Liver (tissue), 9 donors: ENCODE data around the gene AMT. TPM values are rescaled to one million over a fixed set of nuclear protein-coding genes. Genes with fewer than 3 reads are reported as not detected.
A peak's percentile ranks its signal among the peaks of the same experiment; 100 is the strongest.
"Not testable (repeated sequence)": the region's sequence is repeated elsewhere in the genome, so short reads cannot be mapped to it uniquely, and the experiment has no call there.

ENCODE experiments used
- DNase-seq: peaks from one replicate; pipeline ENCODE4 v3.0.0-alpha.2; 2017; ENCODE audit warnings: low spot score
- H3K27ac ChIP-seq, 2 donors: one replicate each; pipeline ENCODE4 v1.7.0; 2013; ENCODE audit warnings: inconsistent platforms in 2 of 2, low read length in 2 of 2, control low read depth in 1 of 2, low read depth in 1 of 2, mild to moderate bottlenecking in 1 of 2
- H3K27me3 ChIP-seq, 4 donors: one replicate each; pipeline versions ENCODE4 v1.6.1 to v1.7.0; 2013; ENCODE audit warnings: low read length in 3 of 4, inconsistent platforms in 1 of 4, mild to moderate bottlenecking in 1 of 4, moderate library complexity in 1 of 4; ENCODE audit not compliant: control insufficient read depth in 4 of 4, insufficient read depth in 4 of 4
- H3K36me3 ChIP-seq, 4 donors: one replicate each; pipeline versions ENCODE4 v1.6.1 to v1.7.0; 2013; ENCODE audit warnings: low read length in 3 of 4, mild to moderate bottlenecking in 3 of 4, low read depth in 1 of 4, moderate library complexity in 1 of 4; ENCODE audit not compliant: control insufficient read depth in 4 of 4, insufficient read depth in 3 of 4
- H3K4me1 ChIP-seq, 4 donors: one replicate each; pipeline versions ENCODE4 v1.6.1 to v1.7.0; 2013; ENCODE audit warnings: low read length in 3 of 4, mild to moderate bottlenecking in 3 of 4, moderate library complexity in 1 of 4; ENCODE audit not compliant: control insufficient read depth in 4 of 4, insufficient read depth in 4 of 4
- H3K4me3 ChIP-seq, 3 donors: one replicate each; pipeline versions ENCODE4 v1.6.1 to v1.7.0; 2013; ENCODE audit warnings: low read length in 3 of 3, control low read depth in 1 of 3, low read depth in 1 of 3, mild to moderate bottlenecking in 1 of 3
- H3K9ac ChIP-seq, 2 donors: one replicate each; pipeline ENCODE4 v1.7.0; 2013; ENCODE audit warnings: low read length in 2 of 2, mild to moderate bottlenecking in 2 of 2, moderate library complexity in 2 of 2, control low read depth in 1 of 2, low read depth in 1 of 2
- H3K9me3 ChIP-seq, 4 donors: one replicate each; pipeline versions ENCODE4 v1.6.1 to v1.7.0; 2013; ENCODE audit warnings: low read length in 3 of 4; ENCODE audit not compliant: control insufficient read depth in 4 of 4
- ATF3 ChIP-seq: IDR thresholded peaks from 2 replicates; pipeline ENCODE4 v1.6.1; 2016; ENCODE audit warnings: antibody characterized with exemption
- FOXA1 ChIP-seq: IDR thresholded peaks from 2 replicates; pipeline ENCODE4 v1.6.1; 2016; ENCODE audit warnings: antibody characterized with exemption
- FOXA2 ChIP-seq: IDR thresholded peaks from 2 replicates; pipeline ENCODE4 v1.6.1; 2016; ENCODE audit warnings: antibody characterized with exemption
- GABPA ChIP-seq, 2 donors: IDR thresholded peaks in 1 of 2; conservative IDR thresholded peaks in 1 of 2; 2 replicates each; pipeline ENCODE4 v1.6.1; 2016; ENCODE audit warnings: antibody characterized with exemption in 2 of 2, mild to moderate bottlenecking in 1 of 2, moderate library complexity in 1 of 2
- HNF4A ChIP-seq, 2 donors: conservative IDR thresholded peaks; 2 replicates each; pipeline ENCODE4 v1.6.1; 2016; ENCODE audit warnings: antibody characterized with exemption in 2 of 2, mild to moderate bottlenecking in 2 of 2
- JUND ChIP-seq, 2 donors: IDR thresholded peaks; 2 replicates each; pipeline ENCODE4 v1.6.1; 2016; ENCODE audit warnings: antibody characterized with exemption in 2 of 2
- RAD21 ChIP-seq, 2 donors: IDR thresholded peaks; 2 replicates each; pipeline ENCODE4 v1.6.1; 2016; ENCODE audit warnings: antibody characterized with exemption in 2 of 2, mild to moderate bottlenecking in 2 of 2
- RXRA ChIP-seq, 2 donors: IDR thresholded peaks; 2 replicates each; pipeline ENCODE4 v1.6.1; 2017 to 2018; ENCODE audit warnings: antibody characterized with exemption in 2 of 2, mild to moderate bottlenecking in 1 of 2
- SP1 ChIP-seq: IDR thresholded peaks from 2 replicates; pipeline ENCODE4 v1.6.1; 2018; ENCODE audit warnings: antibody characterized with exemption, mild to moderate bottlenecking
- TAF1 ChIP-seq: conservative IDR thresholded peaks from 2 replicates; pipeline ENCODE4 v1.6.1; 2016; ENCODE audit warnings: antibody characterized with exemption, mild to moderate bottlenecking
- YY1 ChIP-seq: IDR thresholded peaks from 2 replicates; pipeline ENCODE4 v1.6.1; 2016; ENCODE audit warnings: antibody characterized with exemption, mild to moderate bottlenecking
- WGBS: extraction: QIAGEN DNeasy Blood & Tissue Kit; methylation state at CpG from one replicate; pipeline ENCODE4 v1.1.7; 2013; 5-methylcytosine and 5-hydroxymethylcytosine counted together
- polyA plus RNA-seq, 2 donors: library from polyadenylated mRNA; stranded (reverse) in 1 of 2; unstranded in 1 of 2; fragments of 200-250 nt in 1 of 2; fragments of >200 nt in 1 of 2; fragmentation: Nextera tagmentation in 1 of 2; extraction: Ambion mirVana in 1 of 2; gene quantifications; one replicate each; pipeline versions ENCODE4 v1.2.1 to v1.2.3, GENCODE V29; 2013 to 2015
- total RNA-seq, 2 donors: library from RNA; depleted of rRNA; stranded (reverse); fragments of >200 nt; gene quantifications; one replicate each; pipeline ENCODE4 v1.2.3, GENCODE V29; 2014
- TF ChIP-seq, protein P1 (sequence below): fragments of 150-350 bp; IDR thresholded peaks from 2 replicates; pipeline ENCODE4 v1.5.1; 2017; ENCODE audit warnings: improper control_type of control experiment, low read depth, low read length; ENCODE audit not compliant: missing input control
- TF ChIP-seq, protein P2 (sequence below): IDR thresholded peaks from 2 replicates; pipeline ENCODE4 v1.6.1; 2016; ENCODE audit warnings: antibody characterized with exemption
- donor health status: healthy.
- donor health status: healthy.
- donor health status: healthy.
- donor health status: healthy.
- donor health status: healthy.

AMT gene
- total and polyA plus RNA-seq, 4 donors = 15.6 to 28.7 (median 25.5) TPM

- no peaks in the 10 kb centered on the region for H3K9me3 ChIP-seq
- peaks cover 1 to 13% (median 3%) of the 10 kb centered on the region in 4 donors for H3K36me3 ChIP-seq
- no peaks in the 10 kb centered on the region for H3K27me3 ChIP-seq
- H3K9ac ChIP-seq = no peak overlapping the region
- no peak for TF ChIP-seq HNF4A (conservative IDR thresholded peaks at IDR 0.05)
- no peak for TF ChIP-seq FOXA1
- no peak for TF ChIP-seq ATF3
- no peak overlapping the region for H3K27ac ChIP-seq
- H3K4me1 ChIP-seq = peaks cover 0 to 3% (median 3%) of the 10 kb centered on the region in 4 donors
- no peak overlapping the region for H3K4me3 ChIP-seq
- 97% methylated on average over 3 of the region's 3 CpGs for WGBS
- no peak for DNase-seq
Measured at GRCh38 chr3:49399461-49399860, 22.8 kb downstream of the AMT start.

DNA sequence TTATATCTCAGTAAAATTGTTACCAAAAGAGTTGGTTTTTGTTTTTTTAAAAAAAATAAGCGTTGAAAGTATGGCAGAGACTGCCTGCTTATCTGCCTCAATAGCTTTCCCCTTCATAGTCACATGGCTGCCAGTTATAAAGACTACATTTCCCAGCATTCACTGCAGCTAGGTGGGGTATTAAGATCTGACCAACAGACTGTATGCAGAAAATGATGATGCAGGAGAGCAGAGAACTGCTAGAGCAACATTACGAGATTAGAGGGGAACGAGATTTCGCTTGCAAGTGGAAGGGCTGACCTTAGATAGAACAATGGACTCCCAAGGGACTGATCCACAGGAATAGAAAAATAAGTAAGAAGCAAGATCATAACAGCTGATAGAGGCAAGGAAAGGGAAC, 24.8 kb downstream of the AMT start:
- TF ChIP-seq TAF1 = no peak
- TF ChIP-seq SP1 = peak; percentile 8
- TF ChIP-seq, protein P1, sequence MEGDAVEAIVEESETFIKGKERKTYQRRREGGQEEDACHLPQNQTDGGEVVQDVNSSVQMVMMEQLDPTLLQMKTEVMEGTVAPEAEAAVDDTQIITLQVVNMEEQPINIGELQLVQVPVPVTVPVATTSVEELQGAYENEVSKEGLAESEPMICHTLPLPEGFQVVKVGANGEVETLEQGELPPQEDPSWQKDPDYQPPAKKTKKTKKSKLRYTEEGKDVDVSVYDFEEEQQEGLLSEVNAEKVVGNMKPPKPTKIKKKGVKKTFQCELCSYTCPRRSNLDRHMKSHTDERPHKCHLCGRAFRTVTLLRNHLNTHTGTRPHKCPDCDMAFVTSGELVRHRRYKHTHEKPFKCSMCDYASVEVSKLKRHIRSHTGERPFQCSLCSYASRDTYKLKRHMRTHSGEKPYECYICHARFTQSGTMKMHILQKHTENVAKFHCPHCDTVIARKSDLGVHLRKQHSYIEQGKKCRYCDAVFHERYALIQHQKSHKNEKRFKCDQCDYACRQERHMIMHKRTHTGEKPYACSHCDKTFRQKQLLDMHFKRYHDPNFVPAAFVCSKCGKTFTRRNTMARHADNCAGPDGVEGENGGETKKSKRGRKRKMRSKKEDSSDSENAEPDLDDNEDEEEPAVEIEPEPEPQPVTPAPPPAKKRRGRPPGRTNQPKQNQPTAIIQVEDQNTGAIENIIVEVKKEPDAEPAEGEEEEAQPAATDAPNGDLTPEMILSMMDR = no peak
- TF ChIP-seq GABPA (IDR thresholded peaks at IDR 0.05 in 1 of 2, conservative IDR thresholded peaks at IDR 0.05 in 1 of 2) = no peak
- TF ChIP-seq JUND (IDR thresholded peaks at IDR 0.05) = no peak
- no peak for TF ChIP-seq YY1
- TF ChIP-seq FOXA2 = no peak
- no peak for TF ChIP-seq ATF3
- TF ChIP-seq FOXA1 = no peak
- 78% methylated on average over 4 of the region's 4 CpGs for WGBS
- H3K36me3 ChIP-seq = peaks cover 1 to 13% (median 3%) of the 10 kb centered on the region in 4 donors
- peaks cover 0 to 3% (median 3%) of the 10 kb centered on the region in 4 donors for H3K4me1 ChIP-seq
- no peaks in the 10 kb centered on the region for H3K27me3 ChIP-seq
- H3K4me3 ChIP-seq = no peak overlapping the region
- no peak overlapping the region for H3K27ac ChIP-seq
- no peaks in the 10 kb centered on the region for H3K9me3 ChIP-seq
- no peak overlapping the region for H3K9ac ChIP-seq
- no peak for DNase-seq

DNA sequence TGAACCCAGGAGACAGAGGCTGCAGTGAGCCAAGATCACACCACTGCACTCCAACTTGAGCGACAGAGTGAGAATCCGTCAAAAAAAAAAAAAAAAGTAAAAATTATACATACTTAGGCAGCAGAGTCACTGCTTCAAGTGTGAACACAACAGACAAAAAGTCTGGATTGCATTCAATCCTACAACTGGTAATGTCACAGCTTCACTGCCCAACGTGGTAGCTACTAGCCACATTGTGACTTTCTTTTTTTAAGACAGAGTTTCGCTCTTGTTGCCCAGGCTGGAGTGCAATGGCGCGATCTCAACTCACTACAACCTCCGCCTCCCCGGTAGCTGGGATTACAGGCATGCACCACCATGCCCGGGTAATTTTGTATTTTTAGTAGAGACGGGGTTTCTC, 31.0 kb downstream of the AMT start:
- H3K36me3 ChIP-seq, H3K9ac ChIP-seq, DNase-seq, H3K4me1 ChIP-seq, H3K9me3 ChIP-seq, H3K4me3 ChIP-seq, H3K27ac ChIP-seq, H3K27me3 ChIP-seq: not testable (repeated sequence)
- 95% methylated on average over 10 of the region's 10 CpGs for WGBS

DNA sequence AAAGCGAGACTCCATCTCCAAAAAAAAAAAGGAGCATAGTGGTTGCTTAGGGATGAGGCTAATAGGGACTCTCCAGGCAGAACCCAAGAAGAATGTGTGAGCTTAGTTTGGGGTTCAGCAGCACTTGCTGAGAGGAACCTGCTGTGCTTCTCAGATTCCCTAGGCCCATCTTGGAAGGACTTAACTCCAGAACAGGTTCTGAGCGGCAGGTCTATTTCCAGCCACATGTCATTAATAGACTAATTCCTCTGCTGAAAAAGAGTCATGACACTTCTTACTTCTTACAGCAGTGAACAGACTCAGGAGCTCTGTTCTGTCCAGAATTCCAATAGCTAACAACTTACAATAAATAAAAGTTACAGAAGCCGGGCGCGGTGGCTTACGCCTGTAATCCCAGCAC, 33.0 kb downstream of the AMT start:
- Histone ChIP-seq H3K9ac (no peak overlapping the region), H3K27me3 (no peaks in the 10 kb centered on the region), H3K27ac (no peak overlapping the region), H3K36me3 (peaks cover 0 to 1% (median under 1%) of the 10 kb centered on the region in 4 donors), H3K4me3 (no peak overlapping the region), H3K9me3 (no peaks in the 10 kb centered on the region), H3K4me1 (peaks cover 0 to 9% (median 1%) of the 10 kb centered on the region in 4 donors)
- TF ChIP-seq, protein P1 = no peak
- TF ChIP-seq JUND (IDR thresholded peaks at IDR 0.05) (no peak), FOXA2 (no peak), HNF4A (conservative IDR thresholded peaks at IDR 0.05) (no peak), GABPA (IDR thresholded peaks at IDR 0.05 in 1 of 2, conservative IDR thresholded peaks at IDR 0.05 in 1 of 2) (no peak), SP1 (no peak), FOXA1 (no peak), RXRA (IDR thresholded peaks at IDR 0.05) (no peak), RAD21 (IDR thresholded peaks at IDR 0.05) (no peak)
- TF ChIP-seq, protein P2, sequence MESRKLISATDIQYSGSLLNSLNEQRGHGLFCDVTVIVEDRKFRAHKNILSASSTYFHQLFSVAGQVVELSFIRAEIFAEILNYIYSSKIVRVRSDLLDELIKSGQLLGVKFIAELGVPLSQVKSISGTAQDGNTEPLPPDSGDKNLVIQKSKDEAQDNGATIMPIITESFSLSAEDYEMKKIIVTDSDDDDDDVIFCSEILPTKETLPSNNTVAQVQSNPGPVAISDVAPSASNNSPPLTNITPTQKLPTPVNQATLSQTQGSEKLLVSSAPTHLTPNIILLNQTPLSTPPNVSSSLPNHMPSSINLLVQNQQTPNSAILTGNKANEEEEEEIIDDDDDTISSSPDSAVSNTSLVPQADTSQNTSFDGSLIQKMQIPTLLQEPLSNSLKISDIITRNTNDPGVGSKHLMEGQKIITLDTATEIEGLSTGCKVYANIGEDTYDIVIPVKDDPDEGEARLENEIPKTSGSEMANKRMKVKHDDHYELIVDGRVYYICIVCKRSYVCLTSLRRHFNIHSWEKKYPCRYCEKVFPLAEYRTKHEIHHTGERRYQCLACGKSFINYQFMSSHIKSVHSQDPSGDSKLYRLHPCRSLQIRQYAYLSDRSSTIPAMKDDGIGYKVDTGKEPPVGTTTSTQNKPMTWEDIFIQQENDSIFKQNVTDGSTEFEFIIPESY = no peak
- 97% methylated on average over 6 of the region's 6 CpGs for WGBS
- DNase-seq = no peak
